ENCODE results near the gene ADGRE3. TPM values are rescaled to one million over a fixed set of nuclear protein-coding genes. Genes with fewer than 3 reads are reported as not detected.
"Not testable (repeated sequence)": the region's sequence is repeated elsewhere in the genome, so short reads cannot be mapped to it uniquely, and the experiment has no call there.

ADGRE3 gene
- total and polyA plus RNA-seq, 3 donors from 2014 or later = 0.19 to 0.46 (median 0.31) TPM

- Histone ChIP-seq H3K4me1 (no peaks in the 10 kb centered on the region), H3K27me3 (no peaks in the 10 kb centered on the region), H3K4me3 (no peak overlapping the region), H3K36me3 (ENCODE audit: low read depth, missing control alignments) (no peaks in the 10 kb centered on the region), H3K27ac (no peak overlapping the region), H3K9me3 (no peaks in the 10 kb centered on the region)
- no peak for TF ChIP-seq POLR2A (IDR thresholded peaks at IDR 0.05)
- no peak for TF ChIP-seq CTCF (IDR thresholded peaks at IDR 0.05)
- intact Hi-C loops (cut with DNase I; ENCODE audit: low total_unique reads) = no loop called here
- WGBS, 2 donors = 90 to 91% methylated on average over 4 to 8 of the region's 8 CpGs
- DNase-seq = no peak
Observed at GRCh38 chr19:14599548-14600147, 75.0 kb downstream of the ADGRE3 start.

GRCh38 chr19:14595558-14595957 lies 79.1 kb downstream of the ADGRE3 start:
- Histone ChIP-seq H3K27ac (no peak overlapping the region), H3K36me3 (ENCODE audit: low read depth, missing control alignments) (no peaks in the 10 kb centered on the region), H3K4me1 (no peaks in the 10 kb centered on the region), H3K4me3 (no peak overlapping the region), H3K27me3 (no peaks in the 10 kb centered on the region), H3K9me3 (no peaks in the 10 kb centered on the region)
- TF ChIP-seq POLR2A (IDR thresholded peaks at IDR 0.05) (no peak), CTCF (IDR thresholded peaks at IDR 0.05) (no peak)
- WGBS, 2 donors = 90 to 93% methylated on average over 3 of the region's 3 CpGs
- intact Hi-C loops (cut with DNase I; ENCODE audit: low total_unique reads) = no loop called here
- no peak for DNase-seq

- 100% methylated on average over 1 of the region's 4 CpGs; no CpG with 5 or more reads in 1 of the 2 donors for WGBS, 2 donors
- H3K4me1 ChIP-seq; H3K9me3 ChIP-seq; H3K27me3 ChIP-seq; H3K4me3 ChIP-seq; intact Hi-C loops (cut with DNase I; ENCODE audit: low total_unique reads); DNase-seq; H3K27ac ChIP-seq; H3K36me3 ChIP-seq (ENCODE audit: low read depth, missing control alignments): not testable (repeated sequence)
Observed at GRCh38 chr19:14589433-14589832, 85.2 kb downstream of the ADGRE3 start.

GRCh38 chr19:14585187-14585586 lies 89.5 kb downstream of the ADGRE3 start:
- intact Hi-C loops (cut with DNase I; ENCODE audit: low total_unique reads); DNase-seq; H3K27ac ChIP-seq; H3K4me3 ChIP-seq; H3K36me3 ChIP-seq (ENCODE audit: low read depth, missing control alignments); H3K27me3 ChIP-seq; H3K9me3 ChIP-seq; H3K4me1 ChIP-seq: not testable (repeated sequence)
- 43 to 78% methylated on average over 1 to 3 of the region's 3 CpGs for WGBS, 2 donors

GRCh38 chr19:14584372-14584771 lies 90.3 kb downstream of the ADGRE3 start:
- DNase-seq; H3K4me1 ChIP-seq; intact Hi-C loops (cut with DNase I; ENCODE audit: low total_unique reads); H3K27me3 ChIP-seq; H3K36me3 ChIP-seq (ENCODE audit: low read depth, missing control alignments); H3K9me3 ChIP-seq; H3K27ac ChIP-seq; H3K4me3 ChIP-seq: not testable (repeated sequence)
- WGBS, 2 donors = 95 to 96% methylated on average over 3 to 4 of the region's 5 CpGs

GRCh38 chr19:14582894-14583340 lies 91.7 kb downstream of the ADGRE3 start, which contains the start of gene CLEC17A:
TSS of gene CLEC17A (plus strand) at chr19:14583084. CDS start at chr19:14583161, 77 bp downstream.
- intact Hi-C loops (cut with DNase I; ENCODE audit: low total_unique reads) = no loop called here
- H3K4me3 ChIP-seq = no peak within 1 kb of the TSS

More at GRCh38 chr19:14582894-14583340, 91.7 kb downstream of the ADGRE3 start, which contains the start of gene CLEC17A:
- no peaks in the 10 kb centered on the region for H3K27me3 ChIP-seq
- H3K27ac ChIP-seq = no peak within 1 kb of the TSS
- TF ChIP-seq CTCF (IDR thresholded peaks at IDR 0.05) (no peak), POLR2A (IDR thresholded peaks at IDR 0.05) (no peak)
- 70 to 71% methylated on average over 5 to 6 of the region's 6 CpGs for WGBS, 2 donors
- H3K9me3 ChIP-seq = no peaks in the 10 kb centered on the region
- no peak for DNase-seq
- H3K36me3 ChIP-seq (ENCODE audit: low read depth, missing control alignments) = no peaks in the 10 kb centered on the region
- no peaks in the 10 kb centered on the region for H3K4me1 ChIP-seq
